ENCODE measurements around the gene BAZ2A. TPM values are rescaled to one million over a fixed set of nuclear protein-coding genes. Genes with fewer than 3 reads are reported as not detected.

The BAZ2A gene
- total RNA-seq, 6 donors from 2014 or later = 74.5 to 245 (median 95.5) TPM

DNA sequence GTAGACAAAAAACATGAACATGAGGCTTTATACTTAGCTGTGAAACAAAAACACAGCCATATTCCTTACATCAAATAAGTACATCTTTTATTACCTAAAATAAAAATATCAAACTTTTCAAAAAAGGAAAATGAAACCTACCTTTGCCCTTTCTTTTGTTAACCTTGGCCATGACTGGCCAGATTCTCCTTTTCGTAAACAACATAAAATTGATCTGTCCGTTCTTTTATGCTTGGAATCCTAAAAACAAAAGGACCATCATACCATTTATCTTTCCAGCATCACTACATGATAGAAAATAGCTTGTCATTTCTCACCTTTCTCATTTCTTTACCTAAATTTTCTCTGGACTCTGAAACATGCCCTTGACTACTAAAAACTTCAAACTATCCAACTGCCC lies 41.5 kb upstream of the BAZ2A start:
- no peaks in the 10 kb centered on the region for H3K27me3 ChIP-seq
- TF ChIP-seq POLR2A (IDR thresholded peaks at IDR 0.05) (no peak), EP300 (IDR thresholded peaks at IDR 0.05) (no peak)
- H3K4me3 ChIP-seq = no peak overlapping the region
- DNase-seq (no peak), ATAC-seq (ENCODE audit: low FRiP score in 2 of 2) (no peak)
- WGBS, 2 donors = 92 to 93% methylated on average over 2 of the region's 2 CpGs
- H3K27ac ChIP-seq = no peak overlapping the region
- no peaks in the 10 kb centered on the region for H3K9me3 ChIP-seq
- peaks cover 0 to 22% (median 4%) of the 10 kb centered on the region in 4 donors for H3K4me1 ChIP-seq
- peaks cover 20 to 62% (median 48%) of the 10 kb centered on the region in 4 donors for H3K36me3 ChIP-seq

- peaks cover 0 to 15% (median 2%) of the 10 kb centered on the region in 4 donors for H3K4me1 ChIP-seq
- 74 to 87% methylated on average over 4 of the region's 4 CpGs for WGBS, 2 donors
- no peak overlapping the region for H3K27ac ChIP-seq
- H3K36me3 ChIP-seq = peaks cover 20 to 70% (median 56%) of the 10 kb centered on the region in 4 donors
- no peaks in the 10 kb centered on the region for H3K27me3 ChIP-seq
- H3K9me3 ChIP-seq = no peaks in the 10 kb centered on the region
- TF ChIP-seq CTCF (IDR thresholded peaks at IDR 0.05) = no peak
- no peak for TF ChIP-seq POLR2A (IDR thresholded peaks at IDR 0.05)
- no peak for TF ChIP-seq POLR2AphosphoS5 (IDR thresholded peaks at IDR 0.05)
- no peak for TF ChIP-seq EP300 (IDR thresholded peaks at IDR 0.05)
- no peak overlapping the region for H3K4me3 ChIP-seq
- ATAC-seq (ENCODE audit: low FRiP score in 2 of 2) = no peak
- no peak for DNase-seq
Measured at GRCh38 chr12:56670836-56671235, 40.7 kb upstream of the BAZ2A start.

GRCh38 chr12:56668197-56668457 lies 38.0 kb upstream of the BAZ2A start:
- no peaks in the 10 kb centered on the region for H3K9me3 ChIP-seq
- WGBS, 2 donors = 83 to 84% methylated on average over 2 of the region's 2 CpGs

DNA sequence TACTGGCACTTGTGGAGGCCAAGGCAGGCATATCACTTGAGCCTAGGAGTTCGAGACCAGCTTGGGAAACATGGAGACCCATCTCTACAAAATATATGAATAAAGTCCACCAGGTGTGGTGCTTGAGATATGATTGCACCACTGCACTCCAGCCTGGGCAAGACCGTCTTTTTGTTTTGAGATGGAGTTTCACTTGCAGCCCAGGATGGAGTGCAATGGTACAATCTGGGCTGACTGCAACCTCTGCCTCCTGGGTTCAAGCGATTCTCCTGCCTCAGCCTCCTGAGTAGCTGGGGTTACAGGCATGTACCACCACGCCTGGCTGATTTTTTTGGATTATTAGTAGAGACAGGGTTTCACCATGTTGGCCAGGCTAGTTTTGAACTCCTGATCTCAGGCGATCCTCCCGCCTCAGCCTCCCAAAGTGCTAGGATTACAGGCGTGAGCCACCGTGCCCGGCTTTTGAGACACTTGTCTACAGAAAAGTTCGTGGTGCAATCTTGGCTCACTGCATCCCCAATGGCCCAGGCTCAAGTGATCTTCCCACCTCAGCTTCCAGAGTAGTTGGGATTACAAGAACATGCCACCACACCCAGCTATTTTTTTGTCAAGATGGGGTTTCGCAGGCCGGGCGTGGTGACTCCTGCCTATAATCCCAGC lies 32.0 kb upstream of the BAZ2A start:
- TF ChIP-seq CTCF (IDR thresholded peaks at IDR 0.05) (no peak), POLR2AphosphoS5 (IDR thresholded peaks at IDR 0.05) (no peak), EP300 (IDR thresholded peaks at IDR 0.05) (no peak), POLR2A (IDR thresholded peaks at IDR 0.05) (no peak)
- Histone ChIP-seq H3K36me3 (peaks cover 7 to 53% (median 36%) of the 10 kb centered on the region in 4 donors), H3K4me1 (no peaks in the 10 kb centered on the region), H3K4me3 (no peak overlapping the region), H3K27me3 (no peaks in the 10 kb centered on the region), H3K9me3 (no peaks in the 10 kb centered on the region), H3K27ac (no peak overlapping the region)
- ATAC-seq (ENCODE audit: low FRiP score in 2 of 2) (no peak), DNase-seq (peak in 1 of 2 donors; percentile 10)
- WGBS, 2 donors = 92 to 95% methylated on average over 13 of the region's 13 CpGs

More at GRCh38 chr12:56668197-56668457, 38.0 kb upstream of the BAZ2A start:
- Histone ChIP-seq H3K4me3 (no peak overlapping the region), H3K4me1 (peaks cover 0 to 10% (median 2%) of the 10 kb centered on the region in 4 donors), H3K27ac (no peak overlapping the region), H3K27me3 (no peaks in the 10 kb centered on the region), H3K36me3 (peaks cover 27 to 97% (median 78%) of the 10 kb centered on the region in 4 donors)
- TF ChIP-seq POLR2A (IDR thresholded peaks at IDR 0.05) (no peak), CTCF (IDR thresholded peaks at IDR 0.05) (no peak), EP300 (IDR thresholded peaks at IDR 0.05) (no peak), POLR2AphosphoS5 (IDR thresholded peaks at IDR 0.05) (no peak)
- DNase-seq (no peak), ATAC-seq (ENCODE audit: low FRiP score in 2 of 2) (no peak)

DNA sequence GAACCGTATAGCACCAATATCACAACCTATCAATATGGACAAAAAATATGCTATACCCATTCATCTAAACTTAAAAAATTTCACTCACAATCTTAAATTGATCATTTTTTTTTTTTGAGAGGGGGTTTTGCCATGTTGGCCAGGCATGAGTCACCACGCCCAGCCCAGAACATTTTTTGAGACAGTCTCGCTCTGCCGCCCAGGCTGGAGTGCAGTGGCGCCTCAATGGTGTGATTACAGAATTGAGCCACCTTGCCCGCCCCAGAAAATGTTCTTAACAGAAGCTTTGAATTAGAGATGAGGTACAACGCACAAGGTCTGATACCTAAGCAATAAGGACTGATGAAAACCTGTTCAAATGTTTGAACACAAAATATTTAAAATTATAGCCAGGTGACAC lies 31.4 kb upstream of the BAZ2A start:
- Histone ChIP-seq H3K27ac (no peak overlapping the region), H3K4me1 (no peaks in the 10 kb centered on the region), H3K9me3 (no peaks in the 10 kb centered on the region), H3K27me3 (no peaks in the 10 kb centered on the region), H3K36me3 (peaks cover 7 to 48% (median 32%) of the 10 kb centered on the region in 4 donors), H3K4me3 (no peak overlapping the region)
- DNase-seq = peak in 1 of 2 donors; percentile 2
- TF ChIP-seq EP300 (IDR thresholded peaks at IDR 0.05) (no peak), POLR2A (IDR thresholded peaks at IDR 0.05) (no peak), POLR2AphosphoS5 (IDR thresholded peaks at IDR 0.05) (no peak), CTCF (IDR thresholded peaks at IDR 0.05) (no peak)
- ATAC-seq (ENCODE audit: low FRiP score in 2 of 2) = no peak
- WGBS, 2 donors = 91 to 95% methylated on average over 7 of the region's 7 CpGs
